H1 (cell line): ENCODE results near the gene MARK3. TPM values are rescaled to one million over a fixed set of nuclear protein-coding genes. Genes with fewer than 3 reads are reported as not detected.

Source experiments
- ASH2L ChIP-seq: fragments of 200-600, 300-600 bp; sonication (generic); IDR thresholded peaks from one replicate; pipeline ENCODE4 v1.7.1; 2017; ENCODE audit warnings: low read length
- BACH1 ChIP-seq: IDR thresholded peaks from 2 replicates; pipeline ENCODE4 v1.6.1; 2012; ENCODE audit warnings: low read length, improper control_type of control experiment
- BRCA1 ChIP-seq: IDR thresholded peaks from 2 replicates; pipeline ENCODE4 v1.6.1; 2012; ENCODE audit warnings: low read depth, low read length, improper control_type of control experiment
- CHD1 ChIP-seq: IDR thresholded peaks from 2 replicates; pipeline ENCODE4 v1.6.1; 2012; ENCODE audit warnings: low read depth, low read length, improper control_type of control experiment
- CHD2 ChIP-seq: IDR thresholded peaks from 2 replicates; pipeline ENCODE4 v1.6.1; 2012; ENCODE audit warnings: low read length, improper control_type of control experiment
- CTBP2 ChIP-seq: IDR thresholded peaks from 2 replicates; pipeline ENCODE4 v1.7.0; 2011; ENCODE audit warnings: borderline replicate concordance, mild to moderate bottlenecking, moderate library complexity, mixed read lengths, low read length; ENCODE audit not compliant: insufficient read depth, insufficient read length
- EGR1 ChIP-seq: IDR thresholded peaks from 2 replicates; pipeline ENCODE4 v1.6.1; 2011; ENCODE audit warnings: low read depth, low read length, borderline replicate concordance
- GTF2F1 ChIP-seq: IDR thresholded peaks from 2 replicates; pipeline ENCODE4 v1.6.1; 2012; ENCODE audit warnings: low read depth, low read length, improper control_type of control experiment, borderline replicate concordance
- HDAC6 ChIP-seq: IDR thresholded peaks from one replicate; pipeline ENCODE4 v1.7.1; 2012; ENCODE audit warnings: low read depth, mild to moderate bottlenecking, inconsistent platforms, low read length, moderate library complexity
- JUN ChIP-seq: IDR thresholded peaks from 2 replicates; pipeline ENCODE4 v1.6.1; 2011; ENCODE audit warnings: low read depth, mild to moderate bottlenecking, improper control_type of control experiment, low read length
- JUND ChIP-seq: IDR thresholded peaks from 2 replicates; pipeline ENCODE4 v1.6.1; 2011; ENCODE audit warnings: mild to moderate bottlenecking, improper control_type of control experiment, low read length
- PHF8 ChIP-seq: fragments of 200-600 bp; sonication (generic); conservative IDR thresholded peaks from 2 replicates; pipeline ENCODE4 v1.7.1; 2012; ENCODE audit warnings: low read depth, mild to moderate bottlenecking, inconsistent platforms, low read length, moderate library complexity
- POU5F1 ChIP-seq: IDR thresholded peaks from 2 replicates; pipeline ENCODE4 v1.6.1; 2011; ENCODE audit warnings: low read depth, mild to moderate bottlenecking, low read length, moderate library complexity
- RFX5 ChIP-seq: IDR thresholded peaks from 2 replicates; pipeline ENCODE4 v1.6.1; 2011; ENCODE audit warnings: low read depth, low read length, improper control_type of control experiment, borderline replicate concordance
- RNF2 ChIP-seq: fragments of 200-900, 300-1000 bp; sonication (generic); IDR thresholded peaks from 2 replicates; pipeline ENCODE4 v1.7.1; 2016; ENCODE audit warnings: borderline replicate concordance, low read depth, mild to moderate bottlenecking, antibody characterized with exemption, low read length; ENCODE audit not compliant: poor library complexity, severe bottlenecking; ENCODE audit errors: missing control alignments
- SAP30 ChIP-seq: fragments of 300-600 bp; sonication (generic); IDR thresholded peaks from 2 replicates; pipeline ENCODE4 v1.7.1; 2012; ENCODE audit warnings: low read length, moderate library complexity, mild to moderate bottlenecking, inconsistent platforms; ENCODE audit not compliant: insufficient read depth, insufficient replicate concordance
- SIN3A ChIP-seq, 2 experiments: IDR thresholded peaks in 1 of 2; conservative IDR thresholded peaks in 1 of 2; 2 replicates each; pipeline ENCODE4 v1.6.1; 2011 to 2012; ENCODE audit warnings: low read length in 2 of 2, improper control_type of control experiment in 1 of 2, low read depth in 1 of 2, mild to moderate bottlenecking in 1 of 2
- SIRT6 ChIP-seq: IDR thresholded peaks from one replicate; pipeline ENCODE4 v1.7.1; 2012; ENCODE audit warnings: low read length, inconsistent platforms
- SP1 ChIP-seq: IDR thresholded peaks from 2 replicates; pipeline ENCODE4 v1.6.1; 2011; ENCODE audit warnings: low read depth, low read length
- SP4 ChIP-seq: IDR thresholded peaks from 2 replicates; pipeline ENCODE4 v1.6.1; 2012; ENCODE audit warnings: low read length, inconsistent platforms
- SRF ChIP-seq: IDR thresholded peaks from 2 replicates; pipeline ENCODE4 v1.6.1; 2011; ENCODE audit warnings: mild to moderate bottlenecking, low read depth, low read length, moderate library complexity
- TEAD4 ChIP-seq: IDR thresholded peaks from 2 replicates; pipeline ENCODE4 v1.6.1; 2012; ENCODE audit warnings: low read depth, low read length, inconsistent platforms, mixed read lengths
- polyA plus RNA-seq, 7 experiments: library from polyadenylated mRNA; depleted of rRNA in 3 of 7; stranded (reverse) in 5 of 7; unstranded in 2 of 7; fragments of >200 nt in 5 of 7; fragments of 200-250 nt in 2 of 7; gene quantifications; 1 replicate in 5 of 7; 2 replicates in 1 of 7; 4 replicates in 1 of 7; pipeline versions ENCODE4 v1.2.1 to v1.2.3, GENCODE V29; 2011 to 2013; ENCODE audit warnings: missing spikeins in 2 of 7, mixed read lengths in 2 of 7
- total RNA-seq: library from RNA; stranded (reverse); fragmentation: NEBNext Ultra II Directional; extraction: Animal tissue kit (Norgen Biotek cat#: 25700); gene quantifications from 2 replicates; pipeline ENCODE4 v1.2.1, GENCODE V29; 2021
- TF ChIP-seq, protein P1 (sequence below): IDR thresholded peaks from 2 replicates; pipeline ENCODE4 v1.6.1; 2012; ENCODE audit warnings: low read length, inconsistent platforms

The MARK3 gene
- total and polyA plus RNA-seq, 2 of the 8 experiments (the other 6 are each of a cell fraction or from before 2014, with no cell fraction given), result 39.4 to 76.9 TPM

DNA sequence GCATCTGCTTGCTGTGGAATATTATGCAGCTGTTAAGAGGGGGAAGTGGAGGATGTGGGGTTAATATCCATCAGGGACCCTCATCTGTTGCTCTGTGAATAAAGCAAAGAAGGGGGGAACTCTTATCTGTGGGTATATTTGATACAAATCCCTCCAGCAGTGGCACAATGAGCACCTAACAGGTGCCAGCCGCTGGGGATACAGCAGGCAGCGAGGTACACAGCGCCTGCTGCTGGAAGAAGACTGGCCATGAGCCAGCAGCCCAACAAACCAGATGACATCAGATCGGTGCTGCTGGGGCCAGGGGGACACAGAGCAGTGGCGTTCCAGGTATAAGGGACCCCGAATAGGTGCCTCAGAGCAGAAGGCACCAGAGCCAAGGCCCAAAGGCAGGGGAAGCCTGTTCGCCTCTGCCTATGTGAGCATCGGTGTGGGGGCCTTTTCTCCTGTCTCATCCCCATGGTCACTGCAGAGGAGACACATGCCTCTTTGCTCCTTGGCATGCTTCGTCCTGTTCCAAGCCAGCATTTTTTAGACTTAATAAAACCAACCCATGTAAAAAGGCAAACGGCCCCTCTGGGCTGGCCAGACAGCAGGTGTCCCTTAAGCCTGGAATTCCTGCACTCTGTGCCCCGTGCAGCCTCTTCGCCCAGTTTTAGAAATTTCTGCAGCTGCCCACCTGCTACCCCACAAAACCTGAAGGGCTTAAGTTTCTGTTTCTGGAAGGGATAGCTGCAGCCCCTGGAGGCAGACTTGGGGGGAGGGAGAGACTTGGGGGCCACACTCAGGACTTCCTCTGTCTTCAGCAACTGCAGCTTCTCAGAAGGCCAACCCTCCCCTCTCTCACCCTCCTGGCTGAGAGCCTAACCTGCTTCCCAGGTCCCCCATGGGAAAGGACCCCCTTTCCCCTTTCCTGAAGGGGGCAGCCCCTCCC is 139.1 kb downstream of the MARK3 start (continued):
- TF ChIP-seq RNF2 (no peak), SP4 (no peak), GTF2F1 (no peak), SAP30 (no peak), ASH2L (no peak), TEAD4 (no peak), CHD2 (no peak), SRF (no peak), PHF8 (no peak), RFX5 (no peak), CTBP2 (no peak), SIRT6 (no peak), POU5F1 (no peak), JUND (0 out of 2 replicates have a peak, but pooled peaks have one; percentile 6), BACH1 (no peak), EGR1 (no peak), SIN3A (conservative IDR thresholded peaks at IDR 0.05 in 1 of 2, IDR thresholded peaks at IDR 0.05 in 1 of 2; ENCODE audit: low read depth in 1 of 2, low read length in 2 of 2) (no peak), HDAC6 (no peak), BRCA1 (no peak), CHD1 (no peak), SP1 (no peak), JUN (no peak)
- TF ChIP-seq, protein P1, sequence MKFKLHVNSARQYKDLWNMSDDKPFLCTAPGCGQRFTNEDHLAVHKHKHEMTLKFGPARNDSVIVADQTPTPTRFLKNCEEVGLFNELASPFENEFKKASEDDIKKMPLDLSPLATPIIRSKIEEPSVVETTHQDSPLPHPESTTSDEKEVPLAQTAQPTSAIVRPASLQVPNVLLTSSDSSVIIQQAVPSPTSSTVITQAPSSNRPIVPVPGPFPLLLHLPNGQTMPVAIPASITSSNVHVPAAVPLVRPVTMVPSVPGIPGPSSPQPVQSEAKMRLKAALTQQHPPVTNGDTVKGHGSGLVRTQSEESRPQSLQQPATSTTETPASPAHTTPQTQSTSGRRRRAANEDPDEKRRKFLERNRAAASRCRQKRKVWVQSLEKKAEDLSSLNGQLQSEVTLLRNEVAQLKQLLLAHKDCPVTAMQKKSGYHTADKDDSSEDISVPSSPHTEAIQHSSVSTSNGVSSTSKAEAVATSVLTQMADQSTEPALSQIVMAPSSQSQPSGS, result no peak
